Stomach (tissue), 9 donors: ENCODE measurements around the gene ZNF423. TPM values are rescaled to one million over a fixed set of nuclear protein-coding genes. Genes with fewer than 3 reads are reported as not detected.

Source experiments
- DNase-seq, 2 donors: peaks; one replicate each; pipeline versions ENCODE4 v3.0.0 to v3.0.0-alpha.2; 2013 to 2019
- H3K27ac ChIP-seq, 5 donors: fragments of 200-600 bp in 4 of 5; sonication (generic) in 4 of 5; one replicate each; pipeline ENCODE4 v1.5.1; 2013 to 2019; ENCODE audit warnings: mild to moderate bottlenecking in 1 of 5, moderate library complexity in 1 of 5
- H3K27me3 ChIP-seq, 3 donors: fragments of 200-600 bp; sonication (generic); one replicate each; pipeline ENCODE4 v1.5.1; 2017 to 2019; ENCODE audit warnings: mixed run types in 1 of 3
- H3K36me3 ChIP-seq, 4 donors: fragments of 200-600 bp; sonication (generic); 1 replicate in 3 of 4; 2 replicates in 1 of 4; pipeline ENCODE4 v1.5.1; 2016 to 2019
- H3K4me1 ChIP-seq, 4 donors: fragments of 200-600 bp; sonication (generic); one replicate each; pipeline ENCODE4 v1.5.1; 2016 to 2019
- H3K4me3 ChIP-seq, 4 donors: fragments of 200-600 bp; sonication (generic) in 3 of 4; one replicate each; pipeline ENCODE4 v1.5.1; 2016 to 2019; ENCODE audit warnings: mild to moderate bottlenecking in 1 of 4
- H3K9me3 ChIP-seq, 4 donors: fragments of 200-600 bp; sonication (generic); one replicate each; pipeline ENCODE4 v1.5.1; 2016 to 2019
- EP300 ChIP-seq: sonication (generic); formaldehyde crosslinking; IDR thresholded peaks from one replicate; pipeline ENCODE4 v1.6.1; 2017; ENCODE audit warnings: antibody characterized with exemption
- POLR2A ChIP-seq, 4 donors: fragments of 450-650 bp; IDR thresholded peaks; one replicate each; pipeline ENCODE4 v1.6.1; 2016; ENCODE audit warnings: antibody characterized with exemption in 4 of 4, control low read depth in 2 of 4, mild to moderate bottlenecking in 1 of 4, moderate library complexity in 1 of 4
- POLR2AphosphoS5 ChIP-seq, 3 donors: sonication (generic); formaldehyde crosslinking; IDR thresholded peaks; one replicate each; pipeline ENCODE4 v1.6.1; 2016; ENCODE audit warnings: antibody characterized with exemption in 3 of 3
- WGBS, 5 donors: extraction: QIAGEN DNeasy Blood & Tissue Kit in 3 of 5; methylation state at CpG; one replicate each; pipeline versions ENCODE4 v1.1.5 to v1.1.7; 2013 to 2018; 5-methylcytosine and 5-hydroxymethylcytosine counted together
- intact Hi-C: fragments of 100-400 bp; cut with DNase I; formaldehyde crosslinking; loops from one replicate; pipeline ENCODE4 v1.15.1; 2023; ENCODE audit warnings: low total_unique reads
- polyA plus RNA-seq, 3 donors: library from polyadenylated mRNA; stranded (reverse); fragments of 200-250 nt; gene quantifications; one replicate each; pipeline ENCODE4 v1.2.3, GENCODE V29; 2013
- total RNA-seq, 5 donors: library from RNA; depleted of rRNA; stranded (reverse); fragments of >200 nt; gene quantifications; one replicate each; pipeline versions ENCODE4 v1.1.0 to v1.2.3, GENCODE V29; 2014 to 2016
- TF ChIP-seq, protein P1 (sequence below), 7 experiments: fragments of 450-650 bp in 4 of 7; fragments of 200-600 bp in 3 of 7; sonication (generic) in 3 of 7; IDR thresholded peaks; one replicate each; pipeline ENCODE4 v1.5.1; 2016 to 2019; ENCODE audit warnings: antibody characterized with exemption in 7 of 7, control low read depth in 2 of 7, mild to moderate bottlenecking in 1 of 7
- donor health status: healthy with polysubstance abuse.
- donor health status: Bipolar disorder and iron deficiency.
- donor health status: healthy.

Gene ZNF423
- total and polyA plus RNA-seq, 8 donors, result 0.29 to 3.5 (median 1.0) TPM

GRCh38 chr16:49578435-49579024, 277.4 kb downstream of the ZNF423 start:
- TF ChIP-seq POLR2AphosphoS5 (IDR thresholded peaks at IDR 0.05) (no peak), POLR2A (IDR thresholded peaks at IDR 0.05) (no peak), EP300 (no peak)
- TF ChIP-seq, protein P1, sequence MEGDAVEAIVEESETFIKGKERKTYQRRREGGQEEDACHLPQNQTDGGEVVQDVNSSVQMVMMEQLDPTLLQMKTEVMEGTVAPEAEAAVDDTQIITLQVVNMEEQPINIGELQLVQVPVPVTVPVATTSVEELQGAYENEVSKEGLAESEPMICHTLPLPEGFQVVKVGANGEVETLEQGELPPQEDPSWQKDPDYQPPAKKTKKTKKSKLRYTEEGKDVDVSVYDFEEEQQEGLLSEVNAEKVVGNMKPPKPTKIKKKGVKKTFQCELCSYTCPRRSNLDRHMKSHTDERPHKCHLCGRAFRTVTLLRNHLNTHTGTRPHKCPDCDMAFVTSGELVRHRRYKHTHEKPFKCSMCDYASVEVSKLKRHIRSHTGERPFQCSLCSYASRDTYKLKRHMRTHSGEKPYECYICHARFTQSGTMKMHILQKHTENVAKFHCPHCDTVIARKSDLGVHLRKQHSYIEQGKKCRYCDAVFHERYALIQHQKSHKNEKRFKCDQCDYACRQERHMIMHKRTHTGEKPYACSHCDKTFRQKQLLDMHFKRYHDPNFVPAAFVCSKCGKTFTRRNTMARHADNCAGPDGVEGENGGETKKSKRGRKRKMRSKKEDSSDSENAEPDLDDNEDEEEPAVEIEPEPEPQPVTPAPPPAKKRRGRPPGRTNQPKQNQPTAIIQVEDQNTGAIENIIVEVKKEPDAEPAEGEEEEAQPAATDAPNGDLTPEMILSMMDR (IDR thresholded peaks at IDR 0.05), result no peak
- Histone ChIP-seq H3K4me3 (no peak overlapping the region), H3K27me3 (no peaks in the 10 kb centered on the region), H3K27ac (no peak overlapping the region), H3K36me3 (no peaks in the 10 kb centered on the region), H3K4me1 (peaks cover 0 to 17% (median 3%) of the 10 kb centered on the region in 4 donors), H3K9me3 (no peaks in the 10 kb centered on the region)
- intact Hi-C loops, result no loop called here
- WGBS, 5 donors, result 86 to 91% (median 88%) methylated on average over 12 of the region's 12 CpGs
- no peak for DNase-seq

DNA sequence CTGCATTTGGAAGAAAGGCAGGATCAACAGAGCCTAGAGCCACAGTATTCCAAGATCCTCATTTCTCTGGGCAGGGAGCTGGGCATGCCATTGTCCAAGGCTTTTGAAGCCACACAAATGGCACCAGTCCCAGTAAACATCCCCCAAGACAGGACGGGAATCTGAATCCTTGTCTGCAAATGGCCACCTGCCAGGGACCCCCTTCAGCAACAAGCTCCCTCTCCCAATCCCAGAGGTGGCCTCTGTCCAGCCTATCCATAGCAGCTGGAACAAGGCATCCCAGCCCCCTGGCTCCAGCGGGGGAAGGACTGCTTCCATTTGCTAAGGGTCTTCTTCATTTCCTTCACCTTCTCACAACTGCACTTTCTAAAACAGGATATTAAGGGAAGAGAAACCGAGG, 277.9 kb downstream of the ZNF423 start:
- intact Hi-C loops, result no loop called here
- H3K27me3 ChIP-seq, result no peaks in the 10 kb centered on the region
- no peak for DNase-seq
- no peaks in the 10 kb centered on the region for H3K36me3 ChIP-seq
- no peak for TF ChIP-seq EP300
- TF ChIP-seq, protein P1 (IDR thresholded peaks at IDR 0.05), result no peak
- no peak for TF ChIP-seq POLR2AphosphoS5 (IDR thresholded peaks at IDR 0.05)
- no peak for TF ChIP-seq POLR2A (IDR thresholded peaks at IDR 0.05)
- H3K9me3 ChIP-seq, result no peaks in the 10 kb centered on the region
- peaks cover 0 to 17% (median 3%) of the 10 kb centered on the region in 4 donors for H3K4me1 ChIP-seq
- H3K27ac ChIP-seq, result no peak overlapping the region
- no peak overlapping the region for H3K4me3 ChIP-seq
- WGBS, 5 donors, result 66 to 92% (median 73%) methylated on average over 3 of the region's 3 CpGs

GRCh38 chr16:49576941-49577340, 279.0 kb downstream of the ZNF423 start:
- TF ChIP-seq EP300 (no peak), POLR2A (IDR thresholded peaks at IDR 0.05) (no peak)
- Histone ChIP-seq H3K9me3 (no peaks in the 10 kb centered on the region), H3K4me3 (no peak overlapping the region), H3K36me3 (no peaks in the 10 kb centered on the region), H3K27me3 (no peaks in the 10 kb centered on the region), H3K4me1 (peaks cover 0 to 15% (median 3%) of the 10 kb centered on the region in 4 donors), H3K27ac (no peak overlapping the region)
- no peak for DNase-seq
- intact Hi-C loops, result no loop called here
- 77 to 84% (median 79%) methylated on average over 3 of the region's 3 CpGs for WGBS, 5 donors

GRCh38 chr16:49576173-49576494, 279.8 kb downstream of the ZNF423 start:
- Histone ChIP-seq H3K4me1 (peaks cover 0 to 7% (median 3%) of the 10 kb centered on the region in 4 donors), H3K27me3 (no peaks in the 10 kb centered on the region), H3K36me3 (no peaks in the 10 kb centered on the region), H3K4me3 (no peak overlapping the region), H3K27ac (no peak overlapping the region), H3K9me3 (no peaks in the 10 kb centered on the region)
- intact Hi-C loops, result no loop called here
- no peak for DNase-seq
- WGBS, 5 donors, result 87 to 90% (median 88%) methylated on average over 4 of the region's 4 CpGs
- no peak for TF ChIP-seq EP300
- TF ChIP-seq POLR2A (IDR thresholded peaks at IDR 0.05), result no peak

- WGBS, 5 donors, result 45 to 67% (median 48%) methylated on average over 10 to 14 of the region's 14 CpGs
- H3K27ac ChIP-seq, result no peak overlapping the region
- peaks cover 0 to 6% (median 3%) of the 10 kb centered on the region in 4 donors for H3K4me1 ChIP-seq
- no peaks in the 10 kb centered on the region for H3K36me3 ChIP-seq
- no peak for TF ChIP-seq POLR2AphosphoS5 (IDR thresholded peaks at IDR 0.05)
- TF ChIP-seq, protein P1 (IDR thresholded peaks at IDR 0.05), result no peak
- TF ChIP-seq EP300, result no peak
- no peak for TF ChIP-seq POLR2A (IDR thresholded peaks at IDR 0.05)
- intact Hi-C loops, result no loop called here
- DNase-seq, result peak; percentile 35 to 84
- no peaks in the 10 kb centered on the region for H3K27me3 ChIP-seq
- H3K9me3 ChIP-seq, result no peaks in the 10 kb centered on the region
- no peak overlapping the region for H3K4me3 ChIP-seq
Observed at GRCh38 chr16:49575346-49576172, 280.4 kb downstream of the ZNF423 start.
